ENCODE results near the gene CTRB1. TPM values are rescaled to one million over a fixed set of nuclear protein-coding genes. Genes with fewer than 3 reads are reported as not detected.

Gene CTRB1
- total RNA-seq (ENCODE audit: unreplicated experiment), result not detected
- long read RNA-seq, result 0 reads

- no peak for DNase-seq
- H3K4me3 Mint-ChIP-seq (ENCODE audit: unreplicated experiment), result no peak within 1 kb of the TSS
- peaks cover 11% of the 10 kb centered on the region for H3K9me3 Mint-ChIP-seq (ENCODE audit: unreplicated experiment)
These were observed at the start of gene CTRB1 for GRCh38 chr16:75218256-75219076. Gene CTRB1, plus strand, starts transcription at chr16:75218988. Its CDS starts 20 bp downstream, at chr16:75219008.

GRCh38 chr16:75169899-75170405 lies 48.8 kb upstream of the CTRB1 start:
- no peak for DNase-seq
- Mint-ChIP-seq H3K27me3 (ENCODE audit: unreplicated experiment) (no peaks in the 10 kb centered on the region), H3K4me1 (ENCODE audit: low read depth, unreplicated experiment) (no peaks in the 10 kb centered on the region), H3K36me3 (ENCODE audit: unreplicated experiment) (peaks cover 82% of the 10 kb centered on the region), H3K4me3 (ENCODE audit: unreplicated experiment) (no peak overlapping the region), H3K9me3 (ENCODE audit: unreplicated experiment) (peaks cover 24% of the 10 kb centered on the region), H3K27ac (ENCODE audit: unreplicated experiment) (no peak overlapping the region)
- TF ChIP-seq CTCF (IDR thresholded peaks at IDR 0.05; ENCODE audit: partially characterized antibody, unreplicated experiment), result no peak

More at GRCh38 chr16:75218256-75219076, at the start of gene CTRB1:
- Mint-ChIP-seq H3K27me3 (ENCODE audit: unreplicated experiment) (peaks cover 7% of the 10 kb centered on the region), H3K36me3 (ENCODE audit: unreplicated experiment) (no peaks in the 10 kb centered on the region), H3K27ac (ENCODE audit: unreplicated experiment) (no peak within 1 kb of the TSS), H3K4me1 (ENCODE audit: low read depth, unreplicated experiment) (no peaks in the 10 kb centered on the region)
- TF ChIP-seq CTCF (IDR thresholded peaks at IDR 0.05; ENCODE audit: partially characterized antibody, unreplicated experiment), result no peak

GRCh38 chr16:75172578-75172977 lies 46.2 kb upstream of the CTRB1 start:
- H3K27me3 Mint-ChIP-seq (ENCODE audit: unreplicated experiment), result no peaks in the 10 kb centered on the region
- no peak overlapping the region for H3K4me3 Mint-ChIP-seq (ENCODE audit: unreplicated experiment)
- peaks cover 27% of the 10 kb centered on the region for H3K9me3 Mint-ChIP-seq (ENCODE audit: unreplicated experiment)
- peaks cover 83% of the 10 kb centered on the region for H3K36me3 Mint-ChIP-seq (ENCODE audit: unreplicated experiment)
- no peak overlapping the region for H3K27ac Mint-ChIP-seq (ENCODE audit: unreplicated experiment)
- DNase-seq, result no peak
- no peak for TF ChIP-seq CTCF (IDR thresholded peaks at IDR 0.05; ENCODE audit: partially characterized antibody, unreplicated experiment)
- H3K4me1 Mint-ChIP-seq (ENCODE audit: low read depth, unreplicated experiment), result no peaks in the 10 kb centered on the region

GRCh38 chr16:75175074-75175473 lies 43.7 kb upstream of the CTRB1 start:
- H3K27me3 Mint-ChIP-seq (ENCODE audit: unreplicated experiment), result no peaks in the 10 kb centered on the region
- TF ChIP-seq CTCF (IDR thresholded peaks at IDR 0.05; ENCODE audit: partially characterized antibody, unreplicated experiment), result no peak
- no peaks in the 10 kb centered on the region for H3K4me1 Mint-ChIP-seq (ENCODE audit: low read depth, unreplicated experiment)
- no peak for DNase-seq
- no peak overlapping the region for H3K27ac Mint-ChIP-seq (ENCODE audit: unreplicated experiment)
- no peak overlapping the region for H3K4me3 Mint-ChIP-seq (ENCODE audit: unreplicated experiment)
- peaks cover 17% of the 10 kb centered on the region for H3K9me3 Mint-ChIP-seq (ENCODE audit: unreplicated experiment)
- peaks cover 75% of the 10 kb centered on the region for H3K36me3 Mint-ChIP-seq (ENCODE audit: unreplicated experiment)

GRCh38 chr16:75176926-75177325 lies 41.9 kb upstream of the CTRB1 start:
- Mint-ChIP-seq H3K9me3 (ENCODE audit: unreplicated experiment) (peaks cover 15% of the 10 kb centered on the region), H3K27ac (ENCODE audit: unreplicated experiment) (no peak overlapping the region), H3K27me3 (ENCODE audit: unreplicated experiment) (no peaks in the 10 kb centered on the region)

More at GRCh38 chr16:75176926-75177325, 41.9 kb upstream of the CTRB1 start:
- peaks cover 57% of the 10 kb centered on the region for H3K36me3 Mint-ChIP-seq (ENCODE audit: unreplicated experiment)
- H3K4me1 Mint-ChIP-seq (ENCODE audit: low read depth, unreplicated experiment), result no peaks in the 10 kb centered on the region
- H3K4me3 Mint-ChIP-seq (ENCODE audit: unreplicated experiment), result no peak overlapping the region
- no peak for TF ChIP-seq CTCF (IDR thresholded peaks at IDR 0.05; ENCODE audit: partially characterized antibody, unreplicated experiment)
- DNase-seq, result no peak
